ENCODE measurements around the gene EVA1B.

EVA1B gene

GRCh38 chr1:36352910-36353878 is 29.7 kb upstream of the EVA1B start:
- H3K4me3 ChIP-seq (ENCODE audit: low read depth, low read length): no peak overlapping the region
- no peak for TF ChIP-seq CTCF (IDR thresholded peaks at IDR 0.05; ENCODE audit: borderline replicate concordance, insufficient read depth, low read depth, low read length)

GRCh38 chr1:36352125-36352909 is 28.9 kb upstream of the EVA1B start:
- no peak overlapping the region for H3K4me3 ChIP-seq (ENCODE audit: low read depth, low read length)
- TF ChIP-seq CTCF (IDR thresholded peaks at IDR 0.05; ENCODE audit: borderline replicate concordance, insufficient read depth, low read depth, low read length): no peak

GRCh38 chr1:36351227-36351977 is 28.0 kb upstream of the EVA1B start:
- TF ChIP-seq CTCF (IDR thresholded peaks at IDR 0.05; ENCODE audit: borderline replicate concordance, insufficient read depth, low read depth, low read length): no peak
- no peak overlapping the region for H3K4me3 ChIP-seq (ENCODE audit: low read depth, low read length)

- TF ChIP-seq CTCF (IDR thresholded peaks at IDR 0.05; ENCODE audit: borderline replicate concordance, insufficient read depth, low read depth, low read length): no peak
- H3K4me3 ChIP-seq (ENCODE audit: low read depth, low read length): no peak overlapping the region
Measured at GRCh38 chr1:36350659-36351226, 27.3 kb upstream of the EVA1B start.

- H3K4me3 ChIP-seq (ENCODE audit: low read depth, low read length): no peak overlapping the region
- TF ChIP-seq CTCF (IDR thresholded peaks at IDR 0.05; ENCODE audit: borderline replicate concordance, insufficient read depth, low read depth, low read length): no peak
Measured at GRCh38 chr1:36349839-36350238, 26.4 kb upstream of the EVA1B start.

GRCh38 chr1:36349241-36349671 is 25.8 kb upstream of the EVA1B start:
- no peak for TF ChIP-seq CTCF (IDR thresholded peaks at IDR 0.05; ENCODE audit: borderline replicate concordance, insufficient read depth, low read depth, low read length)
- H3K4me3 ChIP-seq (ENCODE audit: low read depth, low read length): no peak overlapping the region
